HUDEP-2 (cell line): ENCODE results near the gene BAG5.

Source experiments
- DNase-seq, 76 experiments: peaks; one replicate each; lab custom pipeline; 2025; ENCODE audit not compliant: unreplicated experiment in 76 of 76; lab: John Stamatoyannopoulos, UW

The BAG5 gene

GRCh38 chr14:103547455-103547940 is 15.0 kb downstream of the BAG5 start:
- no peak for DNase-seq

- peak in 56 of 76 experiments; percentile 8 to 78 (median 46) for DNase-seq
Measured at GRCh38 chr14:103546652-103547454, 15.6 kb downstream of the BAG5 start.

GRCh38 chr14:103545915-103546651 is 16.4 kb downstream of the BAG5 start:
- DNase-seq: no peak

DNA sequence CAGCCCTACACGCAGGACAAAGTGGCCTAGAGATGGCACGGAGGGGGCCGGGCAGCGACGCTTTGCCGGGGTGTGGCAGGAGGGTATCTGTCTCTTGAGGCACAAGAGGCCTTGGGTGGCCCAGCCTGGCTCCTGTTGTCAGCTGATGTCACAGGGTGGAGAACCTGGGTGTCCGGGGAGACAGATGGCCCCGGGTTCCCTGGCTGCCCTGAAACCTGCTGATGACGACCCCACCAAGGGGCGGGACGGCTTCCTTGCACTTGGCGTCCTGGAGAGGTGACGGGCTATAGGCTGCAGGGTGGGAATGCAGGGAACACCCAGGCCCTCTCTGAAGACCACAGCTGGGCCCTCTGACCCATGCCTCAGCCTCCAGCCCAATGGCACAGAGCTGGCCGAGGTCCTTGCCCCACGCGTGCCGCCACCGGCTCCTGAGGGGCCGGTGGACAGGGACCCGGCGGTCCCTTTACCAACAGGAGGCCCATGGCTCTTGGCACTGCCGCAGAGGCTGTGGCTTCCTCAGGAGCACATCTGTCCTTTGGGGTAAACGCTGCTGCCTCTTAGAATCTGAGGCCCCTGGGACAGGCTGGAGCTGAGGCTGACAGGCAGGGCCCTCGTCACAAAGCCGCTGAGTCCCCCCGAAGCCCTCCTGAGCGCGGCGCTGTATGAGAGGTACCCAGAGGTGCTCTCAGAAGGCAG is 17.1 kb downstream of the BAG5 start:
- no peak for DNase-seq

- DNase-seq: no peak
Measured at GRCh38 chr14:103544388-103545218, 17.9 kb downstream of the BAG5 start.

- no peak for DNase-seq
Measured at GRCh38 chr14:103543721-103544387, 18.6 kb downstream of the BAG5 start.

GRCh38 chr14:103543140-103543539 is 19.3 kb downstream of the BAG5 start:
- no peak for DNase-seq

- peak in 2 of 76 experiments; percentile 18 to 22 for DNase-seq
Measured at GRCh38 chr14:103542605-103543088, 19.8 kb downstream of the BAG5 start.

DNA sequence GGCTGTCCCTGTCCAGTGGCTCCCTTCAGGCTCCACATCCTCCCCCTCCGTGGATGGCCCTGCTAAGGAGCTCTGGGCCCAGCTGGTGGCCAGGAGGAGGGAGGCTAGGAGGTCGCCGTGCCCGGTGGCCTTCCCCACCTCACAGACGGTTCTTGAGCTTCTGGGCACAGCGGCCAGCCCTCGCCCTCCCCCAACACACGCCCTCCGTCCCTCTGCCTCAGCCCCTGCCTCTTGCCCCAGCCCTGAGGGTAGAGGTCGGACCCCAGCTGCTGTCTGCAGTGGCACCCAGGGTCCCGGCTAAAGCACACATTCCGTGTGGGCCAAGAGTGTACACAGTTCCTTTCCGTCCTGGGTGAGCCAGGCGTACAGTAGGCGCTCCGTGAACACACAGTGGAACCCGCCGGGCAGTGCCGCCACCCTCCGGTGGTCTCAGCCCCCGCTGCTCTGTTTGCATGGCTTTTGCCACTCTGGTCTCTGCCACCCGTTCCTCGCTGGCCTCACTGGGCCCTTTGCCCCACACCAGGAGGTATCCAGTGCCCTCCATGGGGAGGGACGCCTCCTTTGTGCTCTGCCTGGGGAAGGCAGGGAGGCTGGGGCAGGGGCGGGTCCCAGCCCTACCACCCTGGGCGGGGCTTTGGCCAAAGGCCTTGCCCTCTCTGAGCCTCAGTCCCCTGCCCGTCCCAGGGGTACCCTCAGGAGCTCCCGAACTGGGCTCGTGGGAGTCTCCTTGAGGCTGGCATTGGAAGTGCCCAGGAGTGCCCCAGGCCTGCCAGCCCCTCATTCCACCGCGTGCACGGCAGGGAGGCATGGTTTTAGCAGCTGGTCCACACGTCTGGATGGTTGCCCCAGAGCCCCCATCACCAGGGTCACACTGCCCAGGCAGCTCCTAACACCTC is 20.5 kb downstream of the BAG5 start:
- DNase-seq: no peak

- DNase-seq: no peak
Measured at GRCh38 chr14:103540821-103541708, 21.4 kb downstream of the BAG5 start.

GRCh38 chr14:103539056-103539825 is 23.2 kb downstream of the BAG5 start:
- no peak for DNase-seq

GRCh38 chr14:103538291-103539055 is 24.0 kb downstream of the BAG5 start:
- no peak for DNase-seq

DNA sequence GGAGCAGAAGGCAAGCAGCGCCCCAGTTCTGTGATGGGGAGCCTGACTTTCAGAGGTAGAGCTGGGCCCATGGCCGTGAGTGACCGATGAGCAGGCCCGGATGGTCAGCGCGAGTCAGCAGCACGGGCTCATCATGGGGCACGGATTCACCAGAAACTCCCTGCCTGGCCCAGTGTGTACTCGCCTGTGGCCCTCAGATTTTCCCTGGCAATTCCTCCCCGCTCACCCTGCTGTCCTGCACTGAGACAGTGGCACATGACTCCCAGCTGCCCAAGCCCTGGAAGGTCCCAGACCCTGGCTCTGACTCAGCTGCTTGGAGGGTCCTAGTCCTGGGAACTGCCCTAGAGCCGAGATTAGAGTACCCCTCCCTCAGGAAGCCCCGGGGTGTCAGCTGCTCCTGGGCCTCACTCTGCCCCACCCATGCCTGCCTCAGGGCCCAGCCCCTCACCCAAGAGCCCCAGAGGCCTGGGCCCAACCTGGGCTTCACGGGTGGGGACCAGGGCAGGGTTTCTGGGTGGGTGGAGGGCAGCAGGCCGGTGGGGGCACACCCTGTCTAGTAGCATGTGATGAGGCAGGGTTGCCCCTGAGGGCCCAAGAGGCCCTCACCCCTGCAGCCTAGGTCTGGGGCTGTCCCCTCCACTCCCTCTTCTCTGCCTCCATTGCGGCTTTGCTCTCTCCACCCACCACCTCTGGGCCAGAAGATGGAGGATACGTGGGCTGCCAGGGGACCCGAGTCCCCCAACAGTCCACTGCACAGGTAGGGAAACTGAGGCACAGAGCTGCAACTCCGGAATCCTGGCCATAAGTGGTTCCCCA is 25.1 kb downstream of the BAG5 start:
- no peak for DNase-seq

DNA sequence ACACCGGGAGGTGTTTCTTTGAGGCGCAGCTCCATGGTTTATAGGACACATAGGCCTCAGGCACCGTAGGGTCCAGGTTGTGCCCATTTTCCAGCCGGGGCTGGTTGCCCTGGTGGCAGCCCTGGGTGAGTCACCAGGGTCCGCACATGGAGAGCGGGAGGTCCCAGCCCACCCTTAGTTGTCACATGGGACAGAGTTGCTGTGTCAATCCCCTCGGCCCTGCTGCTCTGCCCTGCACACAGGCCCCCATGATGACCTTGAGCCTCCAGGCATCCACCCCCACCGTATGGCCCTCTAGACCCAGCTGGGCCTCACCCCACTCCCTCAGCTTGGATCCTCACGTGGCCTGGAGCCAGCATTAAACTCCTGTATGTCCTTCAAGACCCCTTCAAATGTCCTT is 25.8 kb downstream of the BAG5 start:
- no peak for DNase-seq

DNA sequence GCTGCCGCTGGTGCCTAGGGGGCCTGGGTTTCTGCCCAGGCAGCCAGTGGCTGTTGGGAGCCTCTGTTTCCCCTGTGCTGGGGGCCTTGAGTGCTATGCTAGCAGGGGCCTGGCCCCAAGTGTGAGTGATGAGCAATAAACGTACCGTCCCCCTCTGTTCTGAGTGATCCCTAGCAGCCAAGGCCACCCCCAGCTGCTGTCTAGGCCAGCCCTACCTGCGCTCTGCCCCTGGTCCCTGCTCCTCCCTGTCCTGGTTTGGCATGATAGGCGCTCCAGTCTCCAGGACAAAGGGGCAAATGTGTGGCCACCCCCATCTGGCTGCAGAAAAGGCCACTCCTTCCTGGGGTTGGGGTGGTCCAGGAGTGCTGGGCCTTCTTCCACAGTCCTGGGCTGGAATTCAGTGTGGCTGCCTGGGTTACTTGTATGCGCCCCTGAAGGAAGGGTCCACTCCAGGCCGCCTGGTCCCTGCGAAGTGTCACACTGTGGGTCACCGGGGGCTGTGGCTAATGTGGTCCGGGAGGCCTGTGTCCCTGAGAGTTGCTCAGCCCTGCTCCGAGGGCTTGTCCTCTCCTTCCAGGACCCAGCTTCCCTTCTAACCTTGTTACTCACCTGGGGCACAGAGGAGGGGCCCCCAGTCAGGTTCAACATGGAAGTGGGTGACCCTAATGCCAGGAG is 26.4 kb downstream of the BAG5 start:
- DNase-seq: no peak
